ENCODE measurements around the gene S100PBP.
"Not testable (repeated sequence)": the region's sequence is repeated elsewhere in the genome, so short reads cannot be mapped to it uniquely, and the experiment has no call there.

The S100PBP gene

DNA sequence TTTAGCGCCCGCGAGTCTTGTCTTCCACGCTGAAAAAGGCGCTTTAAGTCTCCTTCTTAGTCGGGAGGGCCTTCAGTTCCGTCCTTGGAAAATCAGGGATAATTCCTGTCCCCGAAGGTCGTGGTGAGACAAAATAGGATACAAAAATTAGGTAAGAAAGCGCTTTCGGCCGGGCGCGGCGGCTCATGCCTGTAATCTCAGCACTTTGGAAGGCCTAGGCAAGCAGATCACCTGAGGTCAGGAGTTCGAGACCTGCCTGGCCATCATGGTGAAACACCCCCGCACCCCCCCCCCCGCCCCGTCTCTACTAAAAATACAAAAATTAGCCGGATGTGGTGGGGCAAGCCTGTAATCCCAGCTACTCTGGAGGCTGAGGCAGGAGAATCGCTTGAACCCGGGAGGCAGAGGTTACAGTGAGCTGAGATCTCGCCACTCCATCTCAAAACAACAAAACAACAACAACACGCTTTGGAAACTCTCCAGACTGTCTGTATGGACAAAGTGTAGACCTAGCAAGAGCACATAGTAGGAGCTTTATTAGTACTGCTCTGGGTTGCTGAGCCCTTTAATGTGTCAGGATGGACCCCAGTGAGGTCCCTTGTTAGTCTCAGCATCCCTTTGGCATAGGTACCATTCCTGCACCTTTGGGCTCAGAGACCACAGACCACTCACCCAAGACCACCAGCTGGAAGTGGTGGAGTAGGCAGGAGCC is 84.5 kb downstream of the S100PBP start:
- H3K4me1 Mint-ChIP-seq = peaks cover 8% of the 10 kb centered on the region
- H3K4me3 Mint-ChIP-seq = peak overlapping the region; percentile 79
- TF ChIP-seq, protein P1, sequence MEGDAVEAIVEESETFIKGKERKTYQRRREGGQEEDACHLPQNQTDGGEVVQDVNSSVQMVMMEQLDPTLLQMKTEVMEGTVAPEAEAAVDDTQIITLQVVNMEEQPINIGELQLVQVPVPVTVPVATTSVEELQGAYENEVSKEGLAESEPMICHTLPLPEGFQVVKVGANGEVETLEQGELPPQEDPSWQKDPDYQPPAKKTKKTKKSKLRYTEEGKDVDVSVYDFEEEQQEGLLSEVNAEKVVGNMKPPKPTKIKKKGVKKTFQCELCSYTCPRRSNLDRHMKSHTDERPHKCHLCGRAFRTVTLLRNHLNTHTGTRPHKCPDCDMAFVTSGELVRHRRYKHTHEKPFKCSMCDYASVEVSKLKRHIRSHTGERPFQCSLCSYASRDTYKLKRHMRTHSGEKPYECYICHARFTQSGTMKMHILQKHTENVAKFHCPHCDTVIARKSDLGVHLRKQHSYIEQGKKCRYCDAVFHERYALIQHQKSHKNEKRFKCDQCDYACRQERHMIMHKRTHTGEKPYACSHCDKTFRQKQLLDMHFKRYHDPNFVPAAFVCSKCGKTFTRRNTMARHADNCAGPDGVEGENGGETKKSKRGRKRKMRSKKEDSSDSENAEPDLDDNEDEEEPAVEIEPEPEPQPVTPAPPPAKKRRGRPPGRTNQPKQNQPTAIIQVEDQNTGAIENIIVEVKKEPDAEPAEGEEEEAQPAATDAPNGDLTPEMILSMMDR (IDR thresholded peaks at IDR 0.05) = no peak
- H3K27me3 Mint-ChIP-seq (ENCODE audit: low read depth, poor library complexity) = peaks cover 67% of the 10 kb centered on the region
- no peak overlapping the region for H3K27ac Mint-ChIP-seq
- H3K9me3 Mint-ChIP-seq = no peaks in the 10 kb centered on the region
- DNase-seq = no peak
- no peaks in the 10 kb centered on the region for H3K36me3 Mint-ChIP-seq (ENCODE audit: low read depth)

DNA sequence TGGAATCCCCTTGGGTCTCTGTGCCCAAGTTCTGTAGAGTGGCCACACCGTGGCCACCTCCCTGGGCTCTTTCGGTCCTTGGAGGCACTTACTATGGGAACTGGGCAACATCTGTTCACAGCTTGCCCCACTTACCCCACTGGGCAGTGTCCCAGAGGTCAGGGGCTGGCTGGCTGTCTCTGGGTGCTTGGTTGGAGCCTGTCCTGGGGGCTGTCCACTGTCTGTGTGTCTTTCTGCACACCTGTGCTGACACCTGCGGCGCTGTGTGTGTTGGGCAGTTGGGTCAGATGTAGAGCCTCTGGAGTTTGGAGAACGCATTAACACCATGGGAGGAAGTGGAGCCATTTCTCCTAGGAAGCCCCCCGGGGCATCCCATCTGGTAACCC is 85.1 kb downstream of the S100PBP start:
- peaks cover 2% of the 10 kb centered on the region for H3K4me1 Mint-ChIP-seq
- no peaks in the 10 kb centered on the region for H3K36me3 Mint-ChIP-seq (ENCODE audit: low read depth)
- TF ChIP-seq, protein P1 (IDR thresholded peaks at IDR 0.05) = no peak
- no peak for DNase-seq
- H3K9me3 Mint-ChIP-seq = no peaks in the 10 kb centered on the region
- peak overlapping the region; percentile 46 for H3K4me3 Mint-ChIP-seq
- no peak overlapping the region for H3K27ac Mint-ChIP-seq
- H3K27me3 Mint-ChIP-seq (ENCODE audit: low read depth, poor library complexity) = peaks cover 67% of the 10 kb centered on the region

DNA sequence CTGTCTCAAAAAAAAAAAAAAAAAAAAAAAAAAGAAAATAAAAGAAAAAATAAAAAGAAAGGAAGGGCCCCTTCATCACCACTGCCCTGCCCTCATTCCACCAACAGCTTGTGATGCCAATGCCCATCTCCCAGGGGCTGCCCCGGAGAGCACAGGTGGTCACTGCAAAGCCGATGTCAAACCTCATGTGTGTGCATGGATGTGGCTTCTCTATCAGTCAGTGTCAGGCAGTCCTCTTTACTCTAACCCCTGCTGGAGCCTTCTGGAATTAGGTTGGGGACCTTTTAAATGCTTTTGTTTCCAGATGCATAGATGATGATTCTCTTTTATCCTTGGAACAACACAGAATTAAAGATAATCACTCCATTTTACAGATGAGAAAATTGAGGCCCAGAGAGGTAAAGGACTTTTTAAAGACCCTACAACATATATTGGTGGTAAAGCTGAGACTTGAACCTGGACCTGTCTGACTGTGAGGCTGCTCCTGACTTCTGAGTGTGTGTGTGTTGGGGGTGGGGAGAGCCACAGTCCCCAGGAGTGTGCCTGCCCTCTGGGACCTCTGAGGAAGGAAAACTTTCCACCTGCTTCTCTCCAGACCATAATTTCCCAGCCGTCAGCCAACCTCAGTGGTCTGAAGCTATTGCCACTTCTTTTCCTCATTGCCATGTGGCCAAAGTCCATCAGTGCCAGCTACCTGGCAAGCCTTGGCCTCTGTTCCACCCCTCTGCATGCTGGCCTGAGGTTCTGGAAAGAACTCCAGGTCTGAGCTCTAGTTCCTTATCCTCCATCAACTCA is 86.7 kb downstream of the S100PBP start:
- Mint-ChIP-seq H3K27ac (no peak overlapping the region), H3K36me3 (ENCODE audit: low read depth) (no peaks in the 10 kb centered on the region), H3K27me3 (ENCODE audit: low read depth, poor library complexity) (peaks cover 57% of the 10 kb centered on the region), H3K4me3 (no peak overlapping the region), H3K4me1 (no peaks in the 10 kb centered on the region), H3K9me3 (no peaks in the 10 kb centered on the region)
- TF ChIP-seq, protein P1 (IDR thresholded peaks at IDR 0.05) = no peak
- DNase-seq = no peak

DNA sequence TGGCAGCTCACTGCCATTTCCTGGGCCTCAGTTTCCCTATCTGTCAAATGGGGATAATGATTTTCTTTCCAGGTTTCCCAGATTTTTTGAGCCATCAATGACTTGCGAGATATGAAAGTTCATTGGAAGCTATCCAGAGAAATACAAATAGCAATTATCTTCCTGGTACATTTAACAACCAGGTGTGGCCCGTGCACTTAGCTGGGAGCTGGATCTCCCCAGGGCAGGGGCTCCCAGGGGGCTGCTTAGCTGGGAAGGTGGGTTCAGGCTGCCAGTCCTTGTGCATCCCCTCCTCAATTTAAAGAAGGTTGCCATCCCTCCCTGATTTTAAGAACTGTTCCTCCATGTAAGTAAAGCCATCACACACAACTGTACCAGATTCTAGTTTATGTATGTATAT is 87.3 kb downstream of the S100PBP start:
- no peaks in the 10 kb centered on the region for H3K4me1 Mint-ChIP-seq
- H3K27me3 Mint-ChIP-seq (ENCODE audit: low read depth, poor library complexity) = peaks cover 50% of the 10 kb centered on the region

DNA sequence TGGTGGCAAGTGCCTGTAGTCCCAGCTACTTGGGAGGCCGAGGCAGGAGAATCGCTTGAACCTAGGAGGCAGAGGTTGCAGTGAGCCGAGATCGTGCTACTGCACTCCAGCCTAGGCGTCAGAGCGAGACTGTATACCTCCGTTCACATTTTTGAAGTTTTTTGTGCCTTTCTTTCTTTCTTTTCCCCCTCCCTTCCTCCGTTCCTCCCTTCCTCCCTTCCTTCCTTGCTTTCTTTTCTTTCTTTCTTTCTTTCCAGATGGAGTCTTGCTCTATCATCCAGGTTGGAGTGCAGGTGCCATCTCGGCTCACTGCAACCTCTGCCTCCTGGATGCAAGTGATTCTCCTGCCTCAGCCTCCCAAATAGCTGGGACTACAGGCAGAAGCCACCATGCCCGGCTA is 88.1 kb downstream of the S100PBP start:
- H3K27me3 Mint-ChIP-seq (ENCODE audit: low read depth, poor library complexity) = peaks cover 43% of the 10 kb centered on the region
- H3K27ac Mint-ChIP-seq; H3K9me3 Mint-ChIP-seq; H3K4me3 Mint-ChIP-seq; H3K4me1 Mint-ChIP-seq; DNase-seq; H3K36me3 Mint-ChIP-seq (ENCODE audit: low read depth): not testable (repeated sequence)

More for the DNA sequence above, 87.3 kb downstream of the S100PBP start:
- Mint-ChIP-seq H3K27ac (no peak overlapping the region), H3K36me3 (ENCODE audit: low read depth) (no peaks in the 10 kb centered on the region), H3K9me3 (no peaks in the 10 kb centered on the region), H3K4me3 (no peak overlapping the region)
- TF ChIP-seq, protein P1 (IDR thresholded peaks at IDR 0.05) = no peak
- DNase-seq = no peak

DNA sequence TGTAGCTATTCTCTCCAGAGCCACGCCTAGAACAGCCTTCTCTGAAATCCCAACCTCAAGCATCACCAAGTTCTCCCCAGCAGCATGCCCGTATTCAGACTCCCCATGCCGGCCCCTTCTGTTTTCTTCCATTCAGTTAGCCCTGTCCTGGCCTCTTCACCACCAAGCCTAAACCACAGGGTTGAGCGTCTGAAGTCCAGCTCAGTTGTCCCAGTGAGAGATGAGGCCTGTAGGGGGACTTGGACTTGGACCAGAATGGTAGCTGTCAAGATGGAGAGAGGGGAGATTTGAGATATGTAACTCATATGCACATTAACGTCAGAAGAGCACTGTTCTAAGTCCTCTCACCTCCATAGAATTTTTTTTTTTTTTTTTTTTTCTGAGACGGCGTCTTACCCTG is 89.2 kb downstream of the S100PBP start:
- H3K9me3 Mint-ChIP-seq = no peaks in the 10 kb centered on the region
- no peak overlapping the region for H3K27ac Mint-ChIP-seq
- H3K36me3 Mint-ChIP-seq (ENCODE audit: low read depth) = no peaks in the 10 kb centered on the region
- DNase-seq = no peak
- H3K4me3 Mint-ChIP-seq = no peak overlapping the region
- TF ChIP-seq, protein P1 (IDR thresholded peaks at IDR 0.05) = no peak
- H3K27me3 Mint-ChIP-seq (ENCODE audit: low read depth, poor library complexity) = peaks cover 34% of the 10 kb centered on the region
- no peaks in the 10 kb centered on the region for H3K4me1 Mint-ChIP-seq

Data from nephron progenitor cell (in vitro differentiated cells).